HFF-Myc (cell line): ENCODE results near the gene KIR3DL2.
"Not testable (repeated sequence)": the region's sequence is repeated elsewhere in the genome, so short reads cannot be mapped to it uniquely, and the experiment has no call there.

Experiments
- DNase-seq: peaks from one replicate; pipeline ENCODE4 v3.0.0-alpha.2; 2011; ENCODE audit warnings: low read depth; ENCODE audit errors: extremely low read depth
- H3K4me3 ChIP-seq: replicated peaks from 2 replicates; pipeline ENCODE4 v1.5.1; 2011; ENCODE audit warnings: low read depth, mild to moderate bottlenecking, control low read depth, low read length
- CTCF ChIP-seq: IDR thresholded peaks from 2 replicates; pipeline ENCODE4 v1.5.1; 2012; ENCODE audit warnings: mild to moderate bottlenecking, low read depth, low read length, control low read depth; ENCODE audit errors: missing control alignments

KIR3DL2 gene

GRCh38 chr19:54888239-54888638, 38.0 kb downstream of the KIR3DL2 start:
- DNase-seq = no peak
- no peak for TF ChIP-seq CTCF

DNA sequence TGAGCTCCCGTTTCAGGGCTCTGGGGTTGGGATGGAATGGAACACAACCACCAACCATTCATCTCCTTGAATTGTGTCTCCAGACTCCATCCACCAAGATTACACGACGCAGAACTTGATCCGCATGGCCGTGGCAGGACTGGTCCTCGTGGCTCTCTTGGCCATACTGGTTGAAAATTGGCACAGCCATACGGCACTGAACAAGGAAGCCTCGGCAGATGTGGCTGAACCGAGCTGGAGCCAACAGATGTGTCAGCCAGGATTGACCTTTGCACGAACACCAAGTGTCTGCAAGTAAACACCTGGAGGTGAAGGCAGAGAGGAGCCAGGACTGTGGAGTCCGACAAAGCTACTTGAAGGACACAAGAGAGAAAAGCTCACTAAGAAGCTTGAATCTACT, 39.3 kb downstream of the KIR3DL2 start:
- no peak for TF ChIP-seq CTCF
- no peak overlapping the region for H3K4me3 ChIP-seq
- DNase-seq = no peak

More at GRCh38 chr19:54888239-54888638, 38.0 kb downstream of the KIR3DL2 start:
- H3K4me3 ChIP-seq = no peak overlapping the region

DNA sequence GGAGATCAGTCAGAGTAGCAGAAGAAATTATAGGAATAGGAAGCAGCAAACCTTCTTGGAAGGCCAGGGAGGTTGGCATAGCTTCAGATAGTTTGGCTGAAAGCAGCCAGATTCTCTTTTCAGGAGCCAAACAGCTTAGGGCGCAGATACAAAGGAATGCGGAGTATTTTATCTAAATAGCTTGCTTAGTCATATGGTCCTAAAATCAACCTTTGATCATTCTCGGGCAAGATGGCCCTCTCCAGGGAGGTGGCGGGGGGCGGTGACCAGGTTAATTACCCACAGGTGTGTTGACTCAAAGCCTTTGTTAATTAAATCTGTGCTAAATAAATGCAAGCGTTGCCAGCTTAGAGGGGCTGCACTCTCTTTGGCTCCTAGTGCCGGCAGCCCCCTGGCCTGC, 43.2 kb downstream of the KIR3DL2 start:
- DNase-seq = no peak
- no peak for TF ChIP-seq CTCF
- H3K4me3 ChIP-seq = no peak overlapping the region

DNA sequence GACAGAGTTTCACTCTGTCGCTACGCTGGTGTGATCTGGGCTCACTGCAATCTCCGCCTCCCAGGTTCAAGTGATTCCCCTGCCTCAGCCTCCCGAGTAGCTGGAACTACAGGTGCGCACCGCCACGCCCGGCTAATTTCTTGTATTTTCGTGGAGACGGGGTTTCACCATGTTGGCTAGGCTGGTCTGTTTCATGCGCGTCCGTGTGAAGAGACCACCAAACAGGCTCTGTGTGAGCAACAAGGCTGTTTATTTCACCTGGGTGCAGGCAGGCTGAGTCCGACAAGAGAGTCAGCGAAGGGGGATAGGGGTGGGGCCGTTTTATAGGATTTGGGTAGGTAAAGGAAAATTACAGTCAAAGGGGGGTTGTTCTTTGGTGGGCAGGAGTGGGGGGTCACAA, 43.9 kb downstream of the KIR3DL2 start:
- not testable (repeated sequence) for H3K4me3 ChIP-seq, DNase-seq

GRCh38 chr19:54896036-54896435, 45.8 kb downstream of the KIR3DL2 start:
- H3K4me3 ChIP-seq = no peak overlapping the region
- TF ChIP-seq CTCF = no peak
- DNase-seq = no peak

DNA sequence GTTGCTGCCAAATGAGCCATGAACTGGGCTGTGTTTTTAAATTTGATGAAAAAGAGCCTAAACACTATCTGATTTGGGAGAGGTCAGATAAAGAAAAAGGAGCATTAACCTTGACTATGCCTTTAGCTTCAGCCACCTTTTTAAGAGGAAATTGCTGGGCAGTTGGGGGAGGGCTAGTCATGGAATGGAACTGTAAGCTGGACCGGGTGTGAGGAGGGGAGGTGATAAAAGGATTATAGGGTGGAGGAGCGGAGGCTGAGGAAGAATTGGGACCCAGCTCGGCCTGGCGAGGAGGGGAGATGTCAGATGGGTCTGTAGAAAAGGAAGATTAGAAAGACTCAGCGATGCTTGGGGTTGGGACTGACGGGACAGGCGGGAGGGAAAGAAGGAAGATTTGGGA, 48.4 kb downstream of the KIR3DL2 start:
- not testable (repeated sequence) for DNase-seq, H3K4me3 ChIP-seq

DNA sequence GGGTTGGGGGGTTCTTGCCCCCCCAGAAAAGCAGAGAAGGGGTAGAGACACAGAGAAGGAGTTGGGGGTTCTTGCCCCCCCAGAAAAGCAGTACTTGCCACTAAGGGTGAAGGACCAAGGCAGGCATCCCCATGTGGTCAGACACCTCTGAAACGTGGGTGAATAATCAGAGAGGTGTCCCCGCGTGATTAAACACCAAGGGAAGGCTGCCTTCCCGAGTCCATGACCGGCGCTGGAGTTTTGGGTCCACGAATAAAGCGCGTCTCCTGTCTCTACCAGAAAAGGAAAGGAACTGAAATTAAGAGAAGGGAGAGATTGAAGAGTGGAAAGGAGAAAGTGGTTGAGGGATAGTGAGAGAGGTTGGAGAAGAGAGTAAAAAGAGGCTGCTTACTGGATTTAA, 49.4 kb downstream of the KIR3DL2 start:
- DNase-seq, H3K4me3 ChIP-seq: not testable (repeated sequence)

DNA sequence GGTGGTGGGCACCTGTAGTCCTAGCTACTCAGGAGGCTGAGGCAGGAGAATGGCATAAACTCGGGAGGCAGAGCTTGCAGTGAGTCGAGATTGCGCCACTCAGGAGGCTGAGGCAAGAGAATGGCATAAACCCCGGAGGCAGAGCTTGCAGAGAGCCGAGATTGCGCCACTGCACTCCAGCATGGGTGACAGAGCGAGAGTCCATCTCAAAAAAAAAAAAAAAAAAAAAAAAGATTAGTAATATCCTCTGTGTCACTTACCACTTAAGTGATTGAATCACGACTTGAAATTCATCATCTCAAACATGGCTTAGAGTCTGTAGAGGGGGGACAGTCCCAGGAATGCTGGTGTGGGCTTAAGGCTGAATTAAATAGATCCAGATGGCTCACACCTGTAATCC, 50.9 kb downstream of the KIR3DL2 start:
- not testable (repeated sequence) for H3K4me3 ChIP-seq, DNase-seq

- TF ChIP-seq CTCF = no peak
- DNase-seq = no peak
- no peak overlapping the region for H3K4me3 ChIP-seq
Measured at GRCh38 chr19:54902061-54902460, 51.8 kb downstream of the KIR3DL2 start.
